SH-SY5Y (cell line): ENCODE measurements around the gene SLC45A2.

Experiments used
- GATA2 ChIP-seq: IDR thresholded peaks from 2 replicates; pipeline ENCODE4 v1.6.1; 2011; ENCODE audit warnings: mild to moderate bottlenecking, low read depth, low read length
- GATA3 ChIP-seq: IDR thresholded peaks from 2 replicates; pipeline ENCODE4 v1.6.1; 2011; ENCODE audit warnings: low read depth, mild to moderate bottlenecking, low read length, moderate library complexity

Gene SLC45A2

GRCh38 chr5:33928283-33928682 lies 56.2 kb downstream of the SLC45A2 start:
- TF ChIP-seq GATA2 (no peak), GATA3 (no peak)

GRCh38 chr5:33927685-33928084 lies 56.8 kb downstream of the SLC45A2 start:
- no peak for TF ChIP-seq GATA3

- TF ChIP-seq GATA3 (no peak), GATA2 (no peak)
Measured at GRCh38 chr5:33925278-33925677, 59.2 kb downstream of the SLC45A2 start.

GRCh38 chr5:33921002-33921401 lies 63.5 kb downstream of the SLC45A2 start:
- TF ChIP-seq GATA2 (no peak), GATA3 (no peak)

- no peak for TF ChIP-seq GATA3
- no peak for TF ChIP-seq GATA2
Measured at GRCh38 chr5:33905381-33905780, 79.1 kb downstream of the SLC45A2 start.

- TF ChIP-seq GATA2 (no peak), GATA3 (no peak)
Measured at GRCh38 chr5:33903118-33903517, 81.4 kb downstream of the SLC45A2 start.

- TF ChIP-seq GATA2 (no peak), GATA3 (no peak)
Measured at GRCh38 chr5:33901156-33901555, 83.3 kb downstream of the SLC45A2 start.
